Left lung (tissue), 10 donors: ENCODE data around the gene DLG2. TPM values are rescaled to one million over a fixed set of nuclear protein-coding genes. Genes with fewer than 3 reads are reported as not detected.

ENCODE experiments used
- ATAC-seq: fragments of 200-7000 bp; cut with Tn5 transposase; one replicate; pipeline ENCODE4 v1.9.1; 2020; ENCODE audit warnings: moderate library complexity
- DNase-seq, 4 donors: peaks; one replicate each; pipeline ENCODE4 v3.0.0-alpha.2; 2013 to 2020
- H3K27ac ChIP-seq, 2 donors: fragments of 200-600 bp; sonication (generic) in 1 of 2; one replicate each; pipeline versions ENCODE4 v1.5.0 to v1.8.0; 2020 to 2021
- H3K27me3 ChIP-seq, 2 donors: fragments of 200-600 bp; sonication (generic) in 1 of 2; one replicate each; pipeline versions ENCODE4 v1.5.0 to v1.8.0; 2020 to 2021
- H3K36me3 ChIP-seq, 2 donors: fragments of 200-600 bp; sonication (generic) in 1 of 2; one replicate each; pipeline versions ENCODE4 v1.5.0 to v1.8.0; 2020 to 2021
- H3K4me1 ChIP-seq, 2 donors: fragments of 200-600 bp; one replicate each; pipeline ENCODE4 v1.8.0; 2021
- H3K4me3 ChIP-seq, 2 donors: fragments of 200-600 bp; sonication (generic) in 1 of 2; one replicate each; pipeline versions ENCODE4 v1.5.0 to v1.8.0; 2020 to 2021; ENCODE audit warnings: mild to moderate bottlenecking in 1 of 2
- H3K9me3 ChIP-seq, 2 donors: fragments of 200-600 bp; sonication (generic) in 1 of 2; one replicate each; pipeline versions ENCODE4 v1.5.0 to v1.8.0; 2020 to 2021
- intact Hi-C, 2 donors: fragments of 100-400 bp; cut with DNase I; formaldehyde crosslinking; loops; one replicate each; pipeline versions ENCODE4 v1.11.2 to v1.14.2; 2022
- polyA plus RNA-seq, 6 donors: library from polyadenylated mRNA; unstranded; fragments of 120-200 nt; gene quantifications; one replicate each; pipeline ENCODE4 v1.2.1, GENCODE V29; 2013; ENCODE audit not compliant: insufficient read length in 6 of 6
- total RNA-seq, 2 donors: library from RNA; stranded (reverse); fragmentation: NEBNext Ultra II Directional; extraction: Animal tissue kit (Norgen Biotek cat#: 25700); gene quantifications; one replicate each; pipeline ENCODE4 v1.2.1, GENCODE V29; 2021
- TF ChIP-seq, protein P1 (sequence below), 2 donors: fragments of 200-600 bp; sonication (generic) in 1 of 2; IDR thresholded peaks; one replicate each; pipeline versions ENCODE4 v1.5.0 to v1.8.0; 2021; ENCODE audit warnings: antibody characterized with exemption in 2 of 2
- donor health status: DM: no; HTN: yes; CAD: no.
- donor health status: DM: no; HTN: no; CAD: no.

DLG2 gene
- total and polyA plus RNA-seq, 8 donors: 4.5 to 15.0 (median 8.6) TPM

DNA sequence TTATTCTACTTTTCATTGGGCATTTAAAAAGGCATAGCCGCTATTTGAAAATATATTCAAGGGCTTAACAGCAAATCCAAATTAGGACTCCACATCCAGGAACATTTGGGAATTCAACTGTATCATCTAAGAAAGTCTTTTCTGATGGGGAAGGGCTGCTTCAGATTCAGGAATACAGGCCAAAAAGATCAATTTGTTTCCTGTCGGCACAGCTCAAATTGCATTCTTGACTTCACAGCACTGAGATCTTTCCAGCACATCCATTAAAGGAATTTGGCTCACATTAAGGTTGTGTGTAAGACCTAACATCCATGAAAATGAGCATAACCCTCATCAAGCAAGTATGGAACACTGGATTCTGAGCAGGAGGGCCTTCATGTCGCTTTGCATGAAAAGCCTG lies 1171.5 kb downstream of the DLG2 start:
- Histone ChIP-seq H3K4me3 (no peak overlapping the region), H3K36me3 (peaks cover 0 to 3% of the 10 kb centered on the region in 2 donors), H3K9me3 (no peaks in the 10 kb centered on the region), H3K4me1 (no peaks in the 10 kb centered on the region), H3K27me3 (no peaks in the 10 kb centered on the region), H3K27ac (no peak overlapping the region)
- DNase-seq (no peak), ATAC-seq (no peak)
- intact Hi-C loops: no loop called here
- TF ChIP-seq, protein P1, sequence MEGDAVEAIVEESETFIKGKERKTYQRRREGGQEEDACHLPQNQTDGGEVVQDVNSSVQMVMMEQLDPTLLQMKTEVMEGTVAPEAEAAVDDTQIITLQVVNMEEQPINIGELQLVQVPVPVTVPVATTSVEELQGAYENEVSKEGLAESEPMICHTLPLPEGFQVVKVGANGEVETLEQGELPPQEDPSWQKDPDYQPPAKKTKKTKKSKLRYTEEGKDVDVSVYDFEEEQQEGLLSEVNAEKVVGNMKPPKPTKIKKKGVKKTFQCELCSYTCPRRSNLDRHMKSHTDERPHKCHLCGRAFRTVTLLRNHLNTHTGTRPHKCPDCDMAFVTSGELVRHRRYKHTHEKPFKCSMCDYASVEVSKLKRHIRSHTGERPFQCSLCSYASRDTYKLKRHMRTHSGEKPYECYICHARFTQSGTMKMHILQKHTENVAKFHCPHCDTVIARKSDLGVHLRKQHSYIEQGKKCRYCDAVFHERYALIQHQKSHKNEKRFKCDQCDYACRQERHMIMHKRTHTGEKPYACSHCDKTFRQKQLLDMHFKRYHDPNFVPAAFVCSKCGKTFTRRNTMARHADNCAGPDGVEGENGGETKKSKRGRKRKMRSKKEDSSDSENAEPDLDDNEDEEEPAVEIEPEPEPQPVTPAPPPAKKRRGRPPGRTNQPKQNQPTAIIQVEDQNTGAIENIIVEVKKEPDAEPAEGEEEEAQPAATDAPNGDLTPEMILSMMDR (IDR thresholded peaks at IDR 0.05): no peak

DNA sequence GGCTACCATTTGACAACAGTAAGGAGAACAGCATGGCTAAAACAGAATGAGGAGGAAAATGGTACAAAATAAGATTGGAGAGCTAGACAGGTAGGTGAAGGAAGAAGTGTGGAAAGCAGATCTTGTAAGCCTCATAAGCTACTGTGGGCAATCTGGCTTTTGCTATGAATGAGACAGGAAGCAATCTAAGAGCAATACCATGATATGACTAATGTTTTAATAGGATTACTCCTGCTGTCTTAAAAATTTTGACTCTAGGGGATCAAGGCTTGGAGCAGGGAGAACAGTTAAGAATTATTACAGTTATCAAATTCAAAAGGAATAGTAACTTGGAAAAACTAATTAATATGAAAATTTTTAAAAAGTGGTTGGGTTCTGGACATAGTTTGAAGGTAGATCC lies 1174.9 kb downstream of the DLG2 start:
- Histone ChIP-seq H3K4me3 (no peak overlapping the region), H3K9me3 (no peaks in the 10 kb centered on the region), H3K27me3 (no peaks in the 10 kb centered on the region), H3K27ac (no peak overlapping the region), H3K36me3 (peaks cover 0 to 5% of the 10 kb centered on the region in 2 donors), H3K4me1 (no peaks in the 10 kb centered on the region)
- intact Hi-C loops: no loop called here
- ATAC-seq (no peak), DNase-seq (no peak)
- TF ChIP-seq, protein P1 (IDR thresholded peaks at IDR 0.05): no peak

DNA sequence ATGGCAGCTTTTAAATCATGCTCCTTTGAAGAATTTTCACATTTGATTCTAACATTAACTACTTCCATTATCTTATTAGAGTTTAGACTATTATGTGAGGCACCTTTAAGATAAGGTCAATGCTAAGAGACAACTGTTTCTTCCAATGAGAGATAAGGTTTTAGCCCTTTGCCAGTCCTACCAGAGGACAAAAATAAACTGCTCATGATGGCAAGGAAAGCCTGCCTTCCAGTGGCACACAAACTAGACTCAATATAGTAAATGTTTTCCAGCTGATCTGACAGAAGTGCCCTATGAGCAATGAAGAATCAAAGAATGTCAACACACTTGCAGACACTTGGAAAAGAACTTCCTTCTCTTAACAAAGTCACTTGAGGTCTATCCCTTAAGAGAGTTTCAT lies 1188.6 kb downstream of the DLG2 start:
- H3K27me3 ChIP-seq: no peaks in the 10 kb centered on the region
- H3K27ac ChIP-seq: no peak overlapping the region
- no peak overlapping the region for H3K4me3 ChIP-seq
- intact Hi-C loops: no loop called here
- TF ChIP-seq, protein P1 (IDR thresholded peaks at IDR 0.05): no peak
- ATAC-seq (no peak), DNase-seq (no peak)
- no peaks in the 10 kb centered on the region for H3K4me1 ChIP-seq
- no peaks in the 10 kb centered on the region for H3K36me3 ChIP-seq
- peaks cover 0 to 6% of the 10 kb centered on the region in 2 donors for H3K9me3 ChIP-seq

GRCh38 chr11:84437071-84437980 lies 1189.8 kb downstream of the DLG2 start:
- no peaks in the 10 kb centered on the region for H3K27me3 ChIP-seq
- TF ChIP-seq, protein P1 (IDR thresholded peaks at IDR 0.05): no peak
- no peaks in the 10 kb centered on the region for H3K36me3 ChIP-seq
- no peak overlapping the region for H3K4me3 ChIP-seq
- intact Hi-C loops: no loop called here
- no peak overlapping the region for H3K27ac ChIP-seq
- H3K9me3 ChIP-seq: peaks cover 0 to 6% of the 10 kb centered on the region in 2 donors
- DNase-seq (peak; percentile 1 to 64 (median 40)), ATAC-seq (peak; percentile 89)
- H3K4me1 ChIP-seq: no peaks in the 10 kb centered on the region

- Histone ChIP-seq H3K36me3 (no peaks in the 10 kb centered on the region), H3K27me3 (no peaks in the 10 kb centered on the region), H3K4me1 (no peaks in the 10 kb centered on the region), H3K27ac (no peak overlapping the region), H3K9me3 (no peaks in the 10 kb centered on the region), H3K4me3 (no peak overlapping the region)
- intact Hi-C loops: no loop called here
- DNase-seq (peak in 1 of 4 donors; percentile 31), ATAC-seq (no peak)
- TF ChIP-seq, protein P1 (IDR thresholded peaks at IDR 0.05): no peak
Observed at GRCh38 chr11:84430661-84431060, 1196.5 kb downstream of the DLG2 start.
